BLaER1 treated with 17β-estradiol and CSF1 and Interleukin-3, amounts not matched to agents 10 nM and 100 nM (cell line): ENCODE measurements around the gene ACVRL1.
"Not testable (repeated sequence)": the region's sequence is repeated elsewhere in the genome, so short reads cannot be mapped to it uniquely, and the experiment has no call there.

Experiments
- H3K27ac ChIP-seq, 11 experiments: shearing (Covaris generic); formaldehyde crosslinking; 2 replicates each; pipeline ENCODE4 v1.8.1; 2022
- H3K27me3 ChIP-seq, 11 experiments: shearing (Covaris generic); formaldehyde crosslinking; 2 replicates each; pipeline ENCODE4 v1.8.1; 2022
- H3K36me3 ChIP-seq, 11 experiments: shearing (Covaris generic); formaldehyde crosslinking; 2 replicates each; pipeline ENCODE4 v1.8.1; 2022
- H3K4me1 ChIP-seq, 10 experiments: shearing (Covaris generic); formaldehyde crosslinking; 2 replicates each; pipeline ENCODE4 v1.8.1; 2022
- H3K4me2 ChIP-seq, 11 experiments: shearing (Covaris generic); formaldehyde crosslinking; 2 replicates each; pipeline ENCODE4 v1.8.1; 2022
- H3K4me3 ChIP-seq, 10 experiments: shearing (Covaris generic); formaldehyde crosslinking; 2 replicates each; pipeline ENCODE4 v1.8.1; 2022
- H3K9ac ChIP-seq, 11 experiments: shearing (Covaris generic); formaldehyde crosslinking; 2 replicates each; pipeline ENCODE4 v1.8.1; 2022
- H3K9me3 ChIP-seq, 11 experiments: shearing (Covaris generic); formaldehyde crosslinking; replicated peaks in 1 of 11; 2 replicates each; pipeline ENCODE4 v1.8.1; 2022
- H4K20me1 ChIP-seq, 11 experiments: shearing (Covaris generic); formaldehyde crosslinking; 2 replicates each; pipeline ENCODE4 v1.8.1; 2022
- Cebpa-rat ChIP-seq, 11 experiments: shearing (Covaris generic); IDR thresholded peaks; 2 replicates each; pipeline ENCODE4 v1.8.1; 2022

The ACVRL1 gene

GRCh38 chr12:51884676-51885229 is 22.6 kb upstream of the ACVRL1 start:
- H3K4me2 ChIP-seq, result peak overlapping the region in 10 of 11 experiments; percentile 0 to 95 (median 86); a peak in 18 of 22 replicates

DNA sequence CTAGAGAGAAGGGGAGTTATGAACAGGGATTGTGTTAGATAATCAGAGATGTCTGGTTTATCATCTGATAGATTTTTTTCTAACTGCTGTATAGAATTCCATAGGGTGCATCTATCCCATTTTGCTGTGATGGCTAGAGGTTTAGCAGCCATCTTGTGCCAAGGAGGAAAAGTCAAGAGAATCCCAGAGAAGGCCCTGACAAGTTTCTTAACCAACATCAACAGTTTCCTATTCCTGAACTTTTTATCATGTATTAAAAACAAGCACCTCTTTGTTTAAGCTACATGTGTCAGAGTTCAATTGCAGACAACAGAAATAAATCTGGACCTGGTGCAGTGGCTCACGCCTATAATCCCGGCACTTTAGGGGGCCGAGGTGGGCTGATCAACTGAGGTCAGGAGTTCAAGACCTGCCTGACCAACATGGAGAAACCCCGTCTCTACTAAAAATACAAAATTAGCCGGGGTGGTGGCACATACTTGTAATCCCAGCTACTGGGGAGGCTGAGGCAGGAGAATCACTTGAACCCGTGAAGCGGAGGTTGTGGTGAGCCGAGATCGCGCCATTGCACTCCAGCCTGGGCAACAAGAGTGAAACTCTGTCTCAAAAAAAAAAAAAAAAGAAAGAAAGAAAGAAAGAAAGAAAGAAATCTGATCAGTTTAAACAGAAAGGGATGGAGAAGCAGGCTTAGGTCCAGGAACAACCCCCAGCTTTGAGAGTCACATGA is 21.8 kb upstream of the ACVRL1 start:
- not testable (repeated sequence) for H4K20me1 ChIP-seq, H3K27me3 ChIP-seq
- Histone ChIP-seq H3K9me3 (peaks cover 12 to 41% (median 18%) of the 10 kb centered on the region in 11 experiments), H3K4me3 (peak overlapping the region in 9 of 10 experiments; percentile 4 to 56 (median 26); a peak in 12 of 20 replicates), H3K4me1 (peaks cover 45 to 85% (median 83%) of the 10 kb centered on the region in 10 experiments), H3K36me3 (peaks cover 0 to 17% (median 10%) of the 10 kb centered on the region in 11 experiments; a peak in 9 of 22 replicates), H3K4me2 (peak overlapping the region; percentile 78 to 95 (median 85); a peak in 21 of 22 replicates), H3K27ac (peak overlapping the region; percentile 60 to 96 (median 91); a peak in 21 of 22 replicates), H3K9ac (peak overlapping the region in 9 of 11 experiments; percentile 73 to 83 (median 77); a peak in 17 of 22 replicates)

More at GRCh38 chr12:51884676-51885229, 22.6 kb upstream of the ACVRL1 start:
- H3K27me3 ChIP-seq, result no peaks in the 10 kb centered on the region
- peak overlapping the region in 4 of 11 experiments; percentile 73 to 83 (median 77); a peak in 6 of 22 replicates for H3K9ac ChIP-seq
- H4K20me1 ChIP-seq, result no peaks in the 10 kb centered on the region
- peaks cover 40 to 78% (median 76%) of the 10 kb centered on the region in 10 experiments for H3K4me1 ChIP-seq
- no peak for TF ChIP-seq Cebpa-rat (IDR thresholded peaks at IDR 0.05)
- peak overlapping the region in 7 of 10 experiments; percentile 10 to 56 (median 27); a peak in 10 of 20 replicates for H3K4me3 ChIP-seq
- H3K27ac ChIP-seq, result peak overlapping the region; percentile 60 to 96 (median 91); a peak in 21 of 22 replicates
- peaks cover 0 to 17% (median 10%) of the 10 kb centered on the region in 11 experiments; a peak in 9 of 22 replicates for H3K36me3 ChIP-seq
- peaks cover 12 to 41% (median 18%) of the 10 kb centered on the region in 11 experiments for H3K9me3 ChIP-seq

DNA sequence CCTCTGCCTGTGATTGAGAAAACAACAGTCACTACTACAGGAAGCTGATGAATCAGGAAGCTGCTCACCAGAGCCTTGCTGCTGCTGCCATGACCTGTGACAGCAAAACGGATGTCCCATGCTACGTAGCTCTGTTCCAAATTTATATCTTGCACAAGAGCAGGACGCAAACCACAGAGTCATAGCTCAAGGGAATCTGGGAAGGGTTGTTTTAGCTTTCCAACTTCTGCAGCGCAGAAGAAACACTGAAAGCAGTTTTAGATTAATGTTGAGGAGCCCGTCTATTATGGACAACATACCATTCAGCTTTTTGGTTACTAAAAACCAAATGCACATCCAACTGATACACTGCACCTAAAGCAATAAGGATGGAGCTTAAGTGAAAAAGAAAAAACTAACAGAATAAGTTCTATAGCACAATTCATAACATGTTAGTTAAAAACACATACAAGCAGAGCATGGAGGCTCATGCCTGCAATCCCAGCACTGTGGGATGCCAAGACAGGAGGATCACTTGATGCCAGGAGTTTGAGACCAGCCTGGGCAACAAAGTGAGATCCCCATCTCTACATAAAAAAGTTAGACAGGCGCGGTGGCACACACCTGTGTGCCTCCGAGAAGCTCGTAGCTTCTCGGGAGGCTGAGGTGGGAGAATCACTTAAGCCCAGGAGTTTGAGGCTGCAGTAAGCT is 21.1 kb upstream of the ACVRL1 start:
- Histone ChIP-seq H3K27ac (peak overlapping the region; percentile 58 to 96 (median 91)), H3K36me3 (peaks cover 0 to 17% (median 10%) of the 10 kb centered on the region in 11 experiments; a peak in 9 of 22 replicates), H3K9ac (peak overlapping the region; percentile 61 to 83 (median 76); a peak in 21 of 22 replicates), H3K4me1 (peaks cover 48 to 92% (median 90%) of the 10 kb centered on the region in 10 experiments), H3K4me3 (peak overlapping the region in 9 of 10 experiments; percentile 27 to 64 (median 50); a peak in 15 of 20 replicates), H3K9me3 (peaks cover 12 to 40% (median 18%) of the 10 kb centered on the region in 11 experiments), H3K4me2 (peak overlapping the region; percentile 78 to 95 (median 85)), H4K20me1 (no peaks in the 10 kb centered on the region), H3K27me3 (no peaks in the 10 kb centered on the region)
- TF ChIP-seq Cebpa-rat (IDR thresholded peaks at IDR 0.05), result peak; percentile 77 to 99 (median 94)

GRCh38 chr12:51887476-51888315 is 19.6 kb upstream of the ACVRL1 start, which contains the start of gene ANKRD33:
TSS of gene ANKRD33 (plus strand) at chr12:51888103. CDS start at chr12:51888187, 84 bp downstream.
- Histone ChIP-seq H3K9me3 (peaks cover 12 to 25% (median 18%) of the 10 kb centered on the region in 11 experiments), H3K9ac (peak within 1 kb of the TSS; percentile 49 to 83 (median 76); a peak in 20 of 22 replicates), H3K4me1 (peaks cover 49 to 95% (median 86%) of the 10 kb centered on the region in 10 experiments), H3K27ac (peak within 1 kb of the TSS; percentile 58 to 96 (median 91); a peak in 21 of 22 replicates), H4K20me1 (no peaks in the 10 kb centered on the region), H3K4me2 (peak within 1 kb of the TSS; percentile 78 to 95 (median 85)), H3K4me3 (peak within 1 kb of the TSS in 8 of 10 experiments; percentile 27 to 64 (median 51); a peak in 15 of 20 replicates), H3K27me3 (no peaks in the 10 kb centered on the region), H3K36me3 (peaks cover 0 to 17% (median 10%) of the 10 kb centered on the region in 11 experiments; a peak in 9 of 22 replicates)
- TF ChIP-seq Cebpa-rat (IDR thresholded peaks at IDR 0.05), result no peak

DNA sequence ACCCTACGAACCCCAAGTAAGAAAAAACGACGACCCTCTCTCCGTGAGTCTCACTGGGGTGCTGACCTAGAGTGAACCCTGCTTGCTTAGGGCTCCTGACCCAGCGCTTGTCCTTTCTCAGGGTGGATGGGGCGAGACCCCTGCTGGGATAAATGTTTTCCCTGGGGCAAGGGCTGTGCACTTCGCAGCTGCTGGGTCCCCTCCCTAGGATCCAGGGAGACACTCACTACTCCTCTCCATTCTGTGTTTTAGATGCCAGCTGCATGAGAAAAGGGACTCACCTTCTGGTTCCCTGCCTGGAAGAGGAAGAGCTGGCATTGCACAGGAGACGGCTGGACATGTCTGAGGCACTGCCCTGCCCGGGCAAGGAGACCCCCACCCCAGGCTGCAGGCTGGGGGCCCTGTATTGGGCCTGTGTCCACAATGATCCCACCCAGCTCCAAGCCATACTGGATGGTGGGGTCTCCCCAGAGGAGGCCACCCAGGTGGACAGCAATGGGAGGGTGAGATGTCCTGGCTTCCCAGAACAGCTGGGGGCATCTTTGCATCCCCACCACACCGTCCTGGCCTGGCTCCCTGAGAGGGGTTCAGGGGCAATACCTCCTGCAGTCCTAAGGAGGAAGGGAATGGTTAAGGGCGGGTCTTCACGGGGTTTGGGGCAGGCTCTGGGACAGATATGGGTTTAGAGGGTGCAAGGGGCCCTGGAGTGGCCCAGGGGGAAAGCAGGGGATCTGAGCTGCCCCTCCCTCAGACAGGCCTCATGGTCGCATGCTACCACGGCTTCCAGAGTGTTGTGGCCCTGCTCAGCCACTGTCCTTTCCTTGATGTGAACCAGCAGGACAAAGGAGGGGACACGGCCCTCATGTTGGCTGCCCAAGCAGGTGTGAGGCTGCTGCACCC is 18.7 kb upstream of the ACVRL1 start:
- Histone ChIP-seq H3K36me3 (peaks cover 0 to 17% (median 10%) of the 10 kb centered on the region in 11 experiments; a peak in 9 of 22 replicates), H3K4me2 (peak overlapping the region; percentile 78 to 95 (median 85)), H4K20me1 (no peaks in the 10 kb centered on the region), H3K9ac (peak overlapping the region in 10 of 11 experiments; percentile 33 to 83 (median 76); a peak in 9 of 22 replicates), H3K27ac (peak overlapping the region in 10 of 11 experiments; percentile 77 to 96 (median 91); a peak in 21 of 22 replicates), H3K4me1 (peaks cover 49 to 95% (median 79%) of the 10 kb centered on the region in 10 experiments), H3K4me3 (peak overlapping the region in 6 of 10 experiments; percentile 42 to 64 (median 52); a peak in 8 of 20 replicates), H3K27me3 (no peaks in the 10 kb centered on the region), H3K9me3 (peaks cover 12 to 20% (median 18%) of the 10 kb centered on the region in 11 experiments)
- no peak for TF ChIP-seq Cebpa-rat (IDR thresholded peaks at IDR 0.05)

DNA sequence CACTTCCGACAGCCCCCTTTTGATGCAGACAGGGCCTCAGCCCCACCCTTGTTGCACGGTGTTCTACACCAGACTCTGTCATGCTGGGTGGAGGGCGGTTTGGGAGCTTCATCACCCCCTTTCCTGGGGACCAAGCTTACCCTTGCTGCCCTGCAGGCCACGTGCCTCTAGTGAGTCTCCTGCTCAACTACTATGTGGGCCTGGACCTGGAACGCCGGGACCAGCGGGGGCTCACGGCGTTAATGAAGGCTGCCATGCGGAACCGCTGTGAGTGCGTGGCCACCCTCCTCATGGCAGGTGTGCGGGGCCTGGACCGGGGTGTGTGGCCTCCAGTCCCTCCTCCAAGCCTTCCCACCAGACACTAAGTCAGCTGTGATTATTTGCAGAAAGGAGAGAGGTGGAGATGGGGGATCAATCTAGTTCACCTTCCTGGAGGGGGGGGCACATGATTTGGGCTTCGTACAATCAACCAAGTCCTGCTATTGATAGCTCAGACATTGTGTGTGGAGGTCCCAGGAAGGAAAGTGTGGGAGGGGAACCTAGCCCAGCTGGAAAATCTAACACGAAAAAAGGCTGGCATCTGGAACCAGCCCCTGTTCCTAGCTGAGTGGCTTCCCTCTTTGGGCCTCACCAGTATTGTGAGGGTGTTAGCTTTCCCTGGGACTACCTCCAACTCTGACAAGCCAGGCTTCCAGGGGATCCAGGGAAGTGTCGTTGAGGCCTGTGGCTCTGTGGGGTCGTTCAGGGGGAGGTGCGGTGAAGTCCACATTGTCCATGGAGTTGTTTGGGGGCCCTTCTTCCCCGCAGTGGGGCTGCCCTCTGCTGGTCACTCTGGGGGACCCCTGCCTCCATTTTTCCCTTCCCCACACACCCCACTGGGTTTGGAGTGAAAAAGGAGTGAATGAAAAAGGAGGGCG is 17.8 kb upstream of the ACVRL1 start:
- H3K9me3 ChIP-seq, result peaks cover 10 to 12% (median 11%) of the 10 kb centered on the region in 11 experiments
- peaks cover 49 to 94% (median 71%) of the 10 kb centered on the region in 10 experiments for H3K4me1 ChIP-seq
- TF ChIP-seq Cebpa-rat (IDR thresholded peaks at IDR 0.05), result no peak
- no peaks in the 10 kb centered on the region for H3K27me3 ChIP-seq
- H3K4me2 ChIP-seq, result peak overlapping the region; percentile 44 to 95 (median 85)
- peak overlapping the region; percentile 7 to 96 (median 91); a peak in 19 of 22 replicates for H3K27ac ChIP-seq
- peak overlapping the region in 1 of 10 experiments; percentile 13; a peak in 3 of 20 replicates for H3K4me3 ChIP-seq
- no peaks in the 10 kb centered on the region for H4K20me1 ChIP-seq
- peak overlapping the region; percentile 5 to 77 (median 50); a peak in 16 of 22 replicates for H3K9ac ChIP-seq
- H3K36me3 ChIP-seq, result peaks cover 0 to 10% (median 9%) of the 10 kb centered on the region in 11 experiments; a peak in 9 of 22 replicates
